GM19438 (cell line): ENCODE measurements around the gene STK32A.

Source experiments
- ATAC-seq: cut with Tn5 transposase; IDR thresholded peaks from one replicate; pipeline ENCODE4 v1.9.1; 2021; ENCODE audit warnings: low read depth; ENCODE audit not compliant: unreplicated experiment

Gene STK32A

DNA sequence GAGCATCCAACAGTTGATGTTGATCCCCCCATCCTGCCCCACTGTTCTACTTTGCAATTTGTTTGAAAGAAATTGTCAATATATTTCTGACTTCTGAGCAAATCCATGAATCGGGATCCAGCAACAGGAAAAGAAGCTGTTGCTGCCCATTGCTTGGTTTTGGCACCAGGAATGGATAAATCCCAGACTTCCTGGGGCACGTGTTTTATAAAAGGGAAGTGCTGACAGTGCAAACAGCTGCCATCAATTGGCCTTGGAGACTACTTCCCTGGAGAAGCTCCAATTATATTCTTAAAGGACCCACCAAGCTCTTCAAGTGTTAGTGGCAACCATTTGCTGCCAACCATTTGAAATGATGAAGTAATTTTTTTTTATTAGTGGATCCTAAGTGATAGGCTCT is 13.7 kb downstream of the STK32A start:
- ATAC-seq, result no peak

DNA sequence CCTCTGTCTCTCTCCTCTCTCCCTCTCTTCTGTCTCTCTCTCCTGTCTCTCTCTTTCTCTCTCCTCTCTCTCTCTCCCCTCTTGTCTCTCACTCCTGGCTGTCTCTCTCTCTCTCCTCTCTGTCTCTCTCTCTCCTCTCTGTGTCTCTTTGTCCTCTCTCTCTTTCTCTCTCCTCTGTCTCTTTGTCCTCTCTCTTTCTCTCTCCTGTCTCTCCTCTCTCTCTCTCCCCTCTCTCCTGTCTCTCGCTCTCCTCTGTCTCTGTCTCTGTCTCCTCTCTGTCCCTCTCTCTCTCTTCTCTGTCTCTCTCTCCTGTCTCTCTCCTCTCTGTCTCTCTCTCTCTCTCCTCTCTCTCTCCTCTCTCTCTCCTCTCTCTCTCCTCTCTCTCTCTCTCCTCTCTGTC is 25.0 kb downstream of the STK32A start:
- no peak for ATAC-seq

DNA sequence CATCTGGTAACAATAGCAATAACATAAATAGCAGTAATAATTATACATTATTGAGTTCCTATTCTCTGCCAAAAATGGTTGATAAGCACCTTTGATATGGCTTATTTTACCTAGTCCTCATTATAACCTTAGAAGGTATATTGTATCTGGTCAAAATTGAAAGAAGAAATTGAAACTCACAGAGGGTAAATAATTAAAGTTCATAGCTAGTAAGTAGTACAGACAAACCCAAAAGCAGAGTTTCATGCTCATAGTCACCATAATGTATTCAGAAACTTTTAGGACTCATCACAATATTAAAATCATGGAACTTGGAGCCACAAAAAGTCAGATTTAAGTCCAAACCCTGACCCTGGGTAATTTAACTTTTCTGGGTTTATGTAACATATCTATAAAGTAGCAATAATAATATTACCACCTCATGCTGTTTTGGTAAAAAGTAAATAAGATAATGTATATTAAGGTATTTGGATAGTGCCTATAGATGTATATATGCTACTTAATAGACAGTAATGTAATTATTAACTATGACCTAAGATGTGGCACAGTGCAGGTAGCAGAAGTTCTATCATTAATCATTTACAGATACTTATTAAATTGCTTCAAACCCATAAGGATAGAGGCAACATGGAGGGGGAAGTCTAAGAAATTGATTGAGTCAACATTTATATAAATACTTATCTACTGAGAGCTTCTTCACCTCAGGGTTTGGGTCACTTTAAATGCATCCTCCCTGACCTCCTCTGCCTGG is 32.4 kb downstream of the STK32A start:
- no peak for ATAC-seq

DNA sequence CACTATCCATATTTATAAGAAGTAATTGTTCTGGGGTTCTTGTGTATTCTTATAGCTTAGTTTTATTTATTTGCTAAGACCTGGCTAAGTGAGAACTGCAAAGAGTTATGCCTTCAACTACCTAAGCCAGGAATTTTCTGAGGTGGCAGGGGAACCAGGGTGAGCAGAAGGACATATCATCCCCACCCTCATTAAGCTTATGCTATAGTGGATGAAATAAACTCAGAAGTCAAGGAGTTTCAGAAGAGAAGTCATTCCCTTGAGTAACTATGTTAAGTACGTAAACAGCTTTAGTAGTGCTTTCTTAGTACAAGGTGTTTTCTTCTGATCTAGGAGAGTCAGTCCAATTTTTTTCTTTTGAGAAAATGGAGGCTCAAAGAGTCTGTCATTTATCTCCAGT is 41.7 kb downstream of the STK32A start:
- ATAC-seq, result no peak

DNA sequence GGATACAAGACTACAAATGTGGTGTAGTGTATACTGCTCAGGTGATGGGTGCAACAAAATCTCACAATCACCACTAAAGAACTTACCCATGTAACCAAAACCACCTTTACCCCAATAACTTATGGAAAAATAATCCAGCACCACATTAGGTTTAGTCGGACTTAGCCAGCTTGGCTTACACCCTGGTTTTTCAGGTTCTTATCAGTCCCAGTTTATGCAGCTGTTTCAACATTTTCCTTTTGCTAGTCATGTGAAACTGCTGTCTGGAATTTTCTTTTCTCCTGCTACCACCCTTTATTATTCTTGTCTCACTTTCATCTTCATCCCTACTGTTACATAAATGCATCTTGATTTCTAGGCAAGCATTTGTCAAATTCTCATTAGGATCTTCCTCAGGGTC is 51.5 kb downstream of the STK32A start:
- ATAC-seq, result no peak

DNA sequence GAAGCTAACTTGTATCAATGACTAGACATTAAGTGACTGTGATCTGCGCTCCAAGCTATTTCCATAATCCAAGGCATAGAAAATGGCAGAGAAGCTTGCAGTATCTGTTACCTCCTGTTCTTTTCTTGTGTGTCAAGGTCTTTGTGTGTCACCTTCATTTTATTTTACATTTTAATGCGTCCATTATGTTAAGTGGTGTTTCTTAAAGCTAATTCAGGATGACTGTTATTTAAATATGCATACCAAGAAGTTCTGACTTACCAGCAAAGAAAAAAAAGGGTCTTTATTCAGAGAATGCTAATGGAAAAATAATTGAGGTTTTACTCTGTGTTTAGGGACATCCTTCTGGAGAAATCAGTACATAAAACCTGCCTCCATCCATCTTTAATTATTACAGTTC is 52.3 kb downstream of the STK32A start:
- ATAC-seq, result no peak

DNA sequence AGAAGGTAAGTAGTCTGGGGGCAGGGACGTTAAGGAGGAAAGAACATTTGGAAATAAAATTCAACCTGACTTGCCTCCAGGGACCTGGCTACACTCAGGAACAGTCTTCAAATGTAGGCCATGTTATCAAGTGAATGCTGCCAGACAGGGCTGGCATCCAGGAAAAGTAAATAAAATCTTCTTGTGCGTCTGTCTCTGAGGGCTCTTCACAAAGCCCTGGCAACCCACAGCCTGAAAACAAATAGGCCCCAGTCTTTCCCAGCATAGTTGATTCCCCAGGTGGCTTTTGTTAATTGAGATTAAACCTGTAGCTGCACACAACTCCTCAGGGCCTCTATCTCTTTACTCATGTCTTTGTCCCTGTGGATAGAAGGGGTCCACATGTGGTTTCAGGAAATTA is 55.4 kb downstream of the STK32A start:
- no peak for ATAC-seq

DNA sequence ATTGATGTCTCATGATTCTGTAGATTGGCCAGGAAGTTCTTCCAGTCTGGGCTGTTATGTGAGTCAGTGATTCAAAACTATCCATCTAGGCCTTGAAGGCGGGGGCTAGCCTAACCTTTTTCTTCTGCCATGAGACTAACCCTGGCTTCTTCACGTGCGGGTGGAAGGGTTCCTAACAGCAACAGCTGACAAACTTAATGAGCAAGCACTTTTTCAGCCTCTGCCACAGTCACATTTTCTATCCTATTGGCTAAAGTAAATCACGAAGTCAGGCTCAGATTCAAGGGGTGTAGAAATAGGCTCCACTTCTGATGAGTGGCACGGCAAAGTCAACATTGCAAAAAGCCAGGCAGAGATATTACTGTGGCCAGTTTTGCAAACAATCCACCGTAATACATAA is 68.4 kb downstream of the STK32A start:
- no peak for ATAC-seq

DNA sequence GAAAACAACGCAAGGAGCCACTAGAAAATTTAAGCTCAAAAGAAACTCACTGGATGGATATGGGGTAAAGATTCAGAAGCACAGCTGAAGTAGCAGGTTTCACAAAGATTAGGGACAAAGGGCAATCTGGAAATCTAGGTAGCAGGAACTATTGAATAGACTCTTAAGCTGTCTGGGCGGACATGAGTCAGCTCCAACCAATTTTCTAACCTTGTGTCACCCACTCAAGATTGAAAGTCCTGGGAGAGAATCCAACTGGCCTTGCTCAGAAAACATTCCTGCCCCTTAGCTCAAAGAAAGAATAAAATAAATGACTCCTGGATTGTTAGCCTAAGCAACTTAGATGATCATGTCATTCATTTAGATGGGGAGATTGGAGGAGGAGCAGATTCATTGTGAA is 69.2 kb downstream of the STK32A start:
- no peak for ATAC-seq

DNA sequence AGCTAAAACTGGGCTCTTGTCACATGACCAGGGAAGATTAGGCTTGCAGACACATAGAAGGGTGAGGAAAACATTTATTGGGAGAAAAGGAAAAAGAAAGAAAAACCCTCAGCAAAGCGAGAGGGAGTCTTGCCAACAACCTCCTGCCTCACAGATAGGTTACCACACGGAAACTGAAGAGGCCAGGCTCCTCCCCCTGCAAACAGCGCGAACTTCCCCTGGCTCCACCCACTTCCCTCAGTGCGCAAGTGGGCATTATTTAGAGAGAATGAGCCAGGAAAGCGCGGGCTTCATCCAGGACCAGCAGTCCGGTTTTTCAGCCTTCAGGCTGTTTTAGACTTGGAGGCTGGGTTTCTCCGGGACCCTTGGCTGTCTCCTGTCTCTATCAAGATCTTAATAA is 70.3 kb downstream of the STK32A start:
- ATAC-seq, result no peak

DNA sequence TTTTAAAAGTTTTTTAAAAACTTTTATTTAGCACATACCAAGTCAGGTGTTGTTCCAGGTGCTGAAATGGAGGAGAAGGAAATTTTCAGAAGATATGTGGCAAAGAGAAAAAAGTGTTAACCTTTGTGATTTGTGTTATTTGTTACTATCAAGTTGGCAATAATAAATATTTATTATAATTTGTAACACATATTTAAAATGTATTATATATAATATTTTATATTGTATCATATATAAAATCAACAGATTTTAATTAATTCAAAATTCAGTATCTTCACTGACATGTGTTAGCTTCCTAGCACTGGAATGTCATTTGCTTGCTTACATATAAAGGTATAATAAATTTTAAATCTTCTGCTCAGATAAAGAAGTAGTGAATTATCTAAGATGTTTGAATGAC is 71.5 kb downstream of the STK32A start:
- no peak for ATAC-seq

DNA sequence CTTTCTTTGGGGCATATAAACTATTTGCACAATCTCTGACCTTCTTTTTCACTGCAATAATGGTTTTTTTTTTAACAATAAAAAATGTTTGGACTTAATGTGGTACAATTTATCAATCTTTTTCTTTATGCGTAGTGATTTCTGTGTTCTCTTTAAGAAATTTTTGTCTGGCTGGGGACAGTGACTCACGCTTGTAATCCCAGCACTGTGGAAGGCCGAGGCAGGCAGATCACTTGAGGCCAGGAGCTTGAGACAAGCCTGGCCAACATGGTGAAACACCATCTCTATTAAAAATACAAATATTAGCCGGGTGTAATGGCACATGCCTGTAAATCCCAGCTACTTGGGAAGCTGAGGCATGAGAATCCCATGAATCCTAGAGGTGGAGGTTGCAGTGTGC is 72.3 kb downstream of the STK32A start:
- no peak for ATAC-seq

DNA sequence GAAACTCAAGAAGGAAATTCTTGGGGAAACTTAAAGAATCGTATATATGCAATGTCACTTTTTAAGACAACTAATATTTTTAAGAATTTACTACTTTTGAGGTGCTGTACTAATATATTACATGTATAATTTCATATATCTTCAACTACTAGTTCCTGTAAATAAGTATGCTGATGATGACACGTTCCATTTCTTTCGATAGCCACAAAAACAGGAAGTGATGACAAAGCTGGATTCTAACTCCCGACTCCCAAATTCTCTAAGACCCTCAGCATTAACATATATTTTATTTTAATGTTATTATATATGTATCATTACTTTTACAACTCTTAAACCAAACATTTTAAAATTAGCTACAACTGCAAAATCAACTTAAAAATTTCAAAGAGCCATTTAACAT is 74.8 kb downstream of the STK32A start:
- ATAC-seq, result no peak

DNA sequence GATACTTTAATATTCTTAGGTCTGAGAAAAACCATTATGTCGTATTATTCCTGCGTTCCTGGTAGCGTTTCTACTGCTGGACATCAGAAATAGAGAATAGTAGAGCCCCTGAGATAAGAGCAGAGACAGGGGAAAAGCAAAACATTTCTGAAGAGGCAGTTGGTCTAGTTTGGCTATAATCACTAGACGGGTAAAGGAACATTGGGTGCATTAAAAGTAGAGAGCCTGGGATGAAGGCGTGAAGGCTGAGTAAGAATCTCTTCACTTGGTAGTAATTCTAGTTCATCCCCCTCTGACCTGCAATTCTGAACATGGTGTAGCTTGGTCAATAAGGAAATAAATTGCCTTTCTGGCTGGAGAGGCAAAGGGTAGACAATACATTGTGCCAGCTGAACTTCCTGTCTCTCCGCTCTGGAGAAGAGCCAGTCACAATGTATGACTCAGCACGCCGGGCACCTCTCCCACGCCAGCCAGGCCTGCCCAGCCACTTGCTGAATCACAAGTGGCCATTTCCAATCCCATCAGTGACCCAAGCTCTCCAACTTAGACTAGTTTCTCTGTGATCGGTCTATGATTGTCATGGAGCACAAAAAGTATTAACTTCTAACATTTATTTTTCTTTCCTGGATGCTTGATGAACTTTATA is 75.4 kb downstream of the STK32A start:
- ATAC-seq, result no peak

DNA sequence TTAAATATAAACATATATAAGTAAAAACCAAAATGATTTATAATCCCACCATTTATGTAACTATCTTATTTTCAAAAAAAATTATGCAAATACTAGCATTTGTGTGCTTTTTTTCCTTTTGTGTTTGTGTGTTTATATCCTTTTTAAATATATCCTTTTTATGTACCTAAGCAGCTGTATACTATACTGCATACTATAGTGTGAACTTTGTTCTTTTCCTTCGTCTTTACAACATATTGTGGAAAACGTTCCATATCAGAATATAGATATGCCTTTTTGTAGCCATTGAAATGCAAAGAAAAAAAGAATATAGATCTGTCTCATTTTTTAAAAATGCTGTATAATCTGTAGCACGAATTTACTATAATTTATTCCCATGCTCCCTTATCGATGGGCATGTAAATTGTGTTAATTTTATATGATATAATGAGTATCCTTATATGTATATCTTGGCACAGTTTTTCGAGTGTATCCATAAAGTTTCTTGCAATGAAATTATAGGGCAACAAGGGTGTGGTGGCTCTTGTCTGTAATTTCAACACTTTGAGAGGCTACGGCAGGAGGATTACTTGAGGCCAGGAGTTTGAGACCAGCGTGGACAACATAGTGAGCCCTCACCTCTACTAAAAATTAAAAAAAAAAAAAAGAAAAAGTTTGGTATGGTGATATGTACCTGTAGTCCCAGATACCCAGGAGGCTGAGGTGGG is 83.3 kb downstream of the STK32A start:
- ATAC-seq, result no peak

DNA sequence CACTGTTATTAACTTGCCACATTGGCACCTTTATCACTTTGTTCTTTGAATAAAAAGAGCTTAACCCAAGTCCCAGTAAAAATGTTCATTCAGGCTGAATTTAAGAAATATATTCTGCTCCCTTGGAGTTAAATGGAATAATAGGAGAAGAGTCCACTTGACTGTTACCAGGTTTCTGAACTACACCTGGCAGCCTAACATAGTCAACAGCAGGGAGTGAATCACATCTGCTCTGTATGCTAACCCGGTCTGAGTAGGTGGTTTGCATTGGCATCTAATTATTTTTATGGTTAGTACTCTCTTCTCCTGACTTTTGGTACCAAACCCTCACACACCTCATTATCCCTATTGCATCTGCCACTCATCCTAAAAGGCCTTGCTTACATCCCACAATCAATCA is 86.7 kb downstream of the STK32A start:
- ATAC-seq, result no peak

DNA sequence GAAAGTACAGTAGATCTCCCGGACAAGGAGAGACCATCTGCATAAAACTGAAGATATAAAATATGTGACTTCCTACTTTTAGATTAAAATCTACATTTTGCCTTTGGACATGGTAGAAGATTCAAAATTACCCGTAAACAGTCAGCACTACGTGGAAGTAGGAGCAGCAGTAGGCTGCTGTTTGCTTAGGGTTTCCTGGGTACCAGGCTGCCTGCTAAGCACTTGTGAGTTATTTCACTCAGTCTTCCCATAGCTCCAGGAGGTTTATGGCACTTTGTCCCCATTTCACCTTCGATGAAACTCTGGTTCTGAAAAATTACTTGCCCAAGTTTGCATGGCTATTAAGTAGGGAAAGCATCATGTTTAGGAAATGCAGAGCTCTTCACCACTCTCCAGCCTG is 92.6 kb downstream of the STK32A start:
- no peak for ATAC-seq

DNA sequence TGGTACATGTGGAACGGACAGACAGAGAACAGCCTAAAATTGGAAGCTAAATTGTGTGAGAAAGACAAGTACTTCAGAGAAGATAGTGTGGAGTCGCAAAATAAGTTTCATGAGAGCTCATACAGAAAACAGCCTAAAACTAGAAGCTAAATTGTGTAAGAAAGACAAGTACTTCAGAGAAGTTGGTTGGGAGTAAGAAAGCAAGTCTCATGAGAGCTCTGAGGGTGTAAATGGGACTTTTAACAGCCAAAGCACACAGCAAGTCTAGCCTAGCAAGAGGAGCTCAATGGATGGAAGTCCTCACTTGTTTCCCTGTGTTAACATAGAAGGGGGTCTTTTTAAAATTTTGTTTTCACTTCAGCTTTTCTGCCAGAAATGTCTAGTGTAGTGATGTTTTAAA is 93.1 kb downstream of the STK32A start:
- no peak for ATAC-seq

DNA sequence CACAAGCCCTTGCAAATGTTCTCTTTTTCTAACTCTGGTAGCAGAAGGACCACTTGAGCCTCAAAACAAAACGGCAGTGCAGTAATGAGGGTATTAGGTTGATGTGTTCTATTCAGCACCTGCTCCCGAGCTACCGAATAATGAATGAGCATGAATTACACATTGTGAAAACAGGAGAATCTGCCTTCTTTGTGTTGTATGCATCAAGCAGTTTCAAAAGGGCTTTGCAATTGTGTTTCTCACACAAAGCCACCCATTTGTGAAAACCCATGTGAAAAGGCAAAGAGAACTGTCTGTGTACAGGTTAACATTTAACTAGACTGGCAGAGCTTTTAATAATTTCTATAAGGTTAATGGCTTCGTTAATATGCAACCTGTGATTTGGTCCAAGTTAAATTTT is 97.8 kb downstream of the STK32A start:
- ATAC-seq, result peak; percentile 73

DNA sequence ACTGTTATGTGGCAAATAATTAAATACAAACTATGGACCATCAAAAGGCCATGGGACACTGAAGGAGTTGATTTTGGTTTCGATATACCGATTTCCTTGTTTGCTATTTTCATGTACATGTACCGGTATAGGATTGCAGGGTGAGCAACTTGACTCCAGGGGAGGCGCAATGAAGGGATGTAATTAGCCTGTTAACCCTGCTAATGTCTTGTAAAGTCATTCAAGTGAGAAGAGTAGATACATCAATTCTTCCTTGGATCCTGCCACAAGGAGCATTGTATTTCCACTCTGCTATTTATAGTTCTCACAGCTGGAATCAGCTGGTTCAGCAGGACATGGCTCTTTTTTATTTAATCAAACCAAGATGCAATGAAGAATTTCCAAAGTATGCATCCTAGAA is 102.0 kb downstream of the STK32A start:
- no peak for ATAC-seq

DNA sequence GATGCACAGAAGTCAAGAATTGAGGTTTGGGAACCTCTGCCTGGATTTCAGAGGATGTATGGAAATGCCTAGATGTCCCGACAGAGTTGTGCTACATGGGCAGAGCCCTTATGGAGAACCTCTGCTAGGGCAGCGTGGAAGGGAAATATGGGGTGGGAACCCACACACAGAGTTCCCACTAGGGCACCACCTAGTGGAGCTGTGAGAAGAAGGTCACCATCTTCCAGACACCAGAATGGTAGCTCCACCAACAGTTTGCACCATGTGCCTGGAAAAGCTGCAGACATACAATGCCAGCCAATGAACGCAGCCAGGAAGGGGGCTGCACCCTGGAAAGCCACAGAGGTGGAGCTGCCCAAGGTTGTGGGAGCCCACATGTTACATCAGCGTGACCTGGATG is 104.5 kb downstream of the STK32A start:
- no peak for ATAC-seq

DNA sequence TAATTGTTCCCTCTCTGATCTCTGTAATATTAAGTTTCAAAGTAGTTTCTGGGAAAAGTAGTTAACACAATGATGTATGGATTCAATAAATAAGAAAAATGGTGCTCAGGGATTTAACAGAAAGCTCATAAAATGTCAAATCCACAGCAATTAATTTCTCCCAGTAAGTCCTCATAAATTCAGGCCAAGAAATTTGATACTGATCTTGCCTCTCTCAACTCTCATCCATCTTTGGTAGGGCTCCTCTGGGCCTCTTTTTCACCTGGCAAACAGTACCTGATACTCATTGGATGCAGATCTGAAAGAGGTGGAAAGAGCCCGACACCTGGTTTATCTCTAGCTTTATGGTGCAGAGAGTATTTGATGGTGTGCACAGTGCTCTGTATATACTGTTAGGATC is 106.1 kb downstream of the STK32A start:
- no peak for ATAC-seq
